Measurements from ENCODE around the gene LRRC56. TPM values are rescaled to one million over a fixed set of nuclear protein-coding genes. Genes with fewer than 3 reads are reported as not detected.

LRRC56 gene
- total and polyA plus RNA-seq, 2 of the 13 experiments (the other 11 are each of a cell fraction or from before 2014, with no cell fraction given) = 0.11 to 0.29 TPM

DNA sequence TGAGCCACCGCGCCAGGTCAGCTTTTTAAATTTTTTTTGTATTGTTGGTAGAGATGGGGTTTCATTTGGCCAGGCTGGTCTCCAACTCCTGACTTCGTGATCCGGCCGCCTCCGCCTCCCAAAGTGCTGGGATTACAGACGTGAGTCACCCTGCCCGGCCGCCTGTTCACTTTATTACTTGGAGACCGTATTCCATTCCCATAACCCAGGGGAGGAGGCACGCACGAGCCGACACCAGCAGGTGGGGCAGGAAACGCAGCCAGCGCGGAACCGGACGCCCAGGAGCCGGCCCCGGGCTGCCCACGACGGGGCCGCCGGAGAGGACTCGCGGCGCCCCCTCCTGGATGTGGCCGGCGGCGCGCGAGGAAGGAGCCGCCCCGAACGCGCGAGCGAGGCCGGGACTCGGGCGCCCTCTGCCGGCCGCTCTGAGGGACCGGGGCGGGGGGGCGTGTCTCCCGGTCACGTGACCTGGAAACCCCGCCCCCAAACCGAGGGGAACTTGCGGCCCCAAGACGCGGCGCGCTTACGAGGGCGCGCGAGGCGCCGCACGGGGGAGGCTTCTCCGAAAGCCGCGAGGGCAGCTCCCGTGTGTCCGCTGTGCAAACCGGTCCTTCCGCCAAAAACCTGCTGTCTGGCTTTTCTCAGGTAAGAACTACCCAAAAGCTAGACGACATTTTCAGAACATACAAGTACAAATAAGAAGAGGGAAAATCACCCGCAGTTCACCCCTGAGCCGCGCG is 18.7 kb upstream of the LRRC56 start (continued):
- TF ChIP-seq GABPB1 (CRISPR knock-in tag; IDR thresholded peaks at IDR 0.05) = peak; percentile 80
- TF ChIP-seq, protein P1, sequence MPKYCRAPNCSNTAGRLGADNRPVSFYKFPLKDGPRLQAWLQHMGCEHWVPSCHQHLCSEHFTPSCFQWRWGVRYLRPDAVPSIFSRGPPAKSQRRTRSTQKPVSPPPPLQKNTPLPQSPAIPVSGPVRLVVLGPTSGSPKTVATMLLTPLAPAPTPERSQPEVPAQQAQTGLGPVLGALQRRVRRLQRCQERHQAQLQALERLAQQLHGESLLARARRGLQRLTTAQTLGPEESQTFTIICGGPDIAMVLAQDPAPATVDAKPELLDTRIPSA (CRISPR knock-in tag; IDR thresholded peaks at IDR 0.05; ENCODE audit: borderline replicate concordance) = 0 out of 2 replicates have a peak, but pooled peaks have one; percentile 23
- TF ChIP-seq, protein P2, sequence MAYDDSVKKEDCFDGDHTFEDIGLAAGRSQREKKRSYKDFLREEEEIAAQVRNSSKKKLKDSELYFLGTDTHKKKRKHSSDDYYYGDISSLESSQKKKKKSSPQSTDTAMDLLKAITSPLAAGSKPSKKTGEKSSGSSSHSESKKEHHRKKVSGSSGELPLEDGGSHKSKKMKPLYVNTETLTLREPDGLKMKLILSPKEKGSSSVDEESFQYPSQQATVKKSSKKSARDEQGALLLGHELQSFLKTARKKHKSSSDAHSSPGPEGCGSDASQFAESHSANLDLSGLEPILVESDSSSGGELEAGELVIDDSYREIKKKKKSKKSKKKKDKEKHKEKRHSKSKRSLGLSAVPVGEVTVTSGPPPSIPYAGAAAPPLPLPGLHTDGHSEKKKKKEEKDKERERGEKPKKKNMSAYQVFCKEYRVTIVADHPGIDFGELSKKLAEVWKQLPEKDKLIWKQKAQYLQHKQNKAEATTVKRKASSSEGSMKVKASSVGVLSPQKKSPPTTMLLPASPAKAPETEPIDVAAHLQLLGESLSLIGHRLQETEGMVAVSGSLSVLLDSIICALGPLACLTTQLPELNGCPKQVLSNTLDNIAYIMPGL (CRISPR knock-in tag; IDR thresholded peaks at IDR 0.05; ENCODE audit: borderline replicate concordance in 1 of 2, low read depth in 1 of 2) = peak; percentile 89 to 94
- TF ChIP-seq AHR (CRISPR knock-in tag; IDR thresholded peaks at IDR 0.05) = peak; percentile 19; the same call in 1 of the 2 replicates
- peak; percentile 90 for TF ChIP-seq RAD51 (IDR thresholded peaks at IDR 0.05; ENCODE audit: borderline replicate concordance)
- TF ChIP-seq, protein P3, sequence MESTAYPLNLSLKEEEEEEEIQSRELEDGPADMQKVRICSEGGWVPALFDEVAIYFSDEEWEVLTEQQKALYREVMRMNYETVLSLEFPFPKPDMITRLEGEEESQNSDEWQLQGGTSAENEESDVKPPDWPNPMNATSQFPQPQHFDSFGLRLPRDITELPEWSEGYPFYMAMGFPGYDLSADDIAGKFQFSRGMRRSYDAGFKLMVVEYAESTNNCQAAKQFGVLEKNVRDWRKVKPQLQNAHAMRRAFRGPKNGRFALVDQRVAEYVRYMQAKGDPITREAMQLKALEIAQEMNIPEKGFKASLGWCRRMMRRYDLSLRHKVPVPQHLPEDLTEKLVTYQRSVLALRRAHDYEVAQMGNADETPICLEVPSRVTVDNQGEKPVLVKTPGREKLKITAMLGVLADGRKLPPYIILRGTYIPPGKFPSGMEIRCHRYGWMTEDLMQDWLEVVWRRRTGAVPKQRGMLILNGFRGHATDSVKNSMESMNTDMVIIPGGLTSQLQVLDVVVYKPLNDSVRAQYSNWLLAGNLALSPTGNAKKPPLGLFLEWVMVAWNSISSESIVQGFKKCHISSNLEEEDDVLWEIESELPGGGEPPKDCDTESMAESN (CRISPR knock-in tag; conservative IDR thresholded peaks at IDR 0.05) = peak; percentile 68; the same call in 1 of the 2 replicates
- TF ChIP-seq MATR3 (CRISPR knock-in tag; IDR thresholded peaks at IDR 0.05) = no peak
- TF ChIP-seq MIER3 (CRISPR knock-in tag; IDR thresholded peaks at IDR 0.05; ENCODE audit: borderline replicate concordance) = peak; percentile 22; the same call in 1 of the 2 replicates
- TF ChIP-seq, protein P4, sequence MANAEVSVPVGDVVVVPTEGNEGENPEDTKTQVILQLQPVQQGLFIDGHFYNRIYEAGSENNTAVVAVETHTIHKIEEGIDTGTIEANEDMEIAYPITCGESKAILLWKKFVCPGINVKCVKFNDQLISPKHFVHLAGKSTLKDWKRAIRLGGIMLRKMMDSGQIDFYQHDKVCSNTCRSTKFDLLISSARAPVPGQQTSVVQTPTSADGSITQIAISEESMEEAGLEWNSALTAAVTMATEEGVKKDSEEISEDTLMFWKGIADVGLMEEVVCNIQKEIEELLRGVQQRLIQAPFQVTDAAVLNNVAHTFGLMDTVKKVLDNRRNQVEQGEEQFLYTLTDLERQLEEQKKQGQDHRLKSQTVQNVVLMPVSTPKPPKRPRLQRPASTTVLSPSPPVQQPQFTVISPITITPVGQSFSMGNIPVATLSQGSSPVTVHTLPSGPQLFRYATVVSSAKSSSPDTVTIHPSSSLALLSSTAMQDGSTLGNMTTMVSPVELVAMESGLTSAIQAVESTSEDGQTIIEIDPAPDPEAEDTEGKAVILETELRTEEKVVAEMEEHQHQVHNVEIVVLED (CRISPR knock-in tag; IDR thresholded peaks at IDR 0.05; ENCODE audit: borderline replicate concordance) = peak; percentile 41; the same call in 1 of the 2 replicates
- 0 out of 2 replicates have a peak, but pooled peaks have one; percentile 76 for TF ChIP-seq DNMT1 (CRISPR knock-in tag; IDR thresholded peaks at IDR 0.05)
- TF ChIP-seq, protein P5, sequence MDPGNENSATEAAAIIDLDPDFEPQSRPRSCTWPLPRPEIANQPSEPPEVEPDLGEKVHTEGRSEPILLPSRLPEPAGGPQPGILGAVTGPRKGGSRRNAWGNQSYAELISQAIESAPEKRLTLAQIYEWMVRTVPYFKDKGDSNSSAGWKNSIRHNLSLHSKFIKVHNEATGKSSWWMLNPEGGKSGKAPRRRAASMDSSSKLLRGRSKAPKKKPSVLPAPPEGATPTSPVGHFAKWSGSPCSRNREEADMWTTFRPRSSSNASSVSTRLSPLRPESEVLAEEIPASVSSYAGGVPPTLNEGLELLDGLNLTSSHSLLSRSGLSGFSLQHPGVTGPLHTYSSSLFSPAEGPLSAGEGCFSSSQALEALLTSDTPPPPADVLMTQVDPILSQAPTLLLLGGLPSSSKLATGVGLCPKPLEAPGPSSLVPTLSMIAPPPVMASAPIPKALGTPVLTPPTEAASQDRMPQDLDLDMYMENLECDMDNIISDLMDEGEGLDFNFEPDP (CRISPR knock-in tag; conservative IDR thresholded peaks at IDR 0.05) = 0 out of 2 replicates have a peak, but pooled peaks have one; percentile 69
- peak; percentile 75 for TF ChIP-seq CBFB (CRISPR knock-in tag; IDR thresholded peaks at IDR 0.05)
- no peak for TF ChIP-seq ZNF878 (CRISPR knock-in tag; IDR thresholded peaks at IDR 0.05)
- TF ChIP-seq FOSL1 (CRISPR knock-in tag; IDR thresholded peaks at IDR 0.05; ENCODE audit: borderline replicate concordance) = no peak
- TF ChIP-seq ESRRA (CRISPR knock-in tag; IDR thresholded peaks at IDR 0.05; ENCODE audit: low read depth) = peak; percentile 62; the same call in 1 of the 2 replicates
- TF ChIP-seq ZNF629 (CRISPR knock-in tag; conservative IDR thresholded peaks at IDR 0.05) = no peak
- TF ChIP-seq, protein P6, sequence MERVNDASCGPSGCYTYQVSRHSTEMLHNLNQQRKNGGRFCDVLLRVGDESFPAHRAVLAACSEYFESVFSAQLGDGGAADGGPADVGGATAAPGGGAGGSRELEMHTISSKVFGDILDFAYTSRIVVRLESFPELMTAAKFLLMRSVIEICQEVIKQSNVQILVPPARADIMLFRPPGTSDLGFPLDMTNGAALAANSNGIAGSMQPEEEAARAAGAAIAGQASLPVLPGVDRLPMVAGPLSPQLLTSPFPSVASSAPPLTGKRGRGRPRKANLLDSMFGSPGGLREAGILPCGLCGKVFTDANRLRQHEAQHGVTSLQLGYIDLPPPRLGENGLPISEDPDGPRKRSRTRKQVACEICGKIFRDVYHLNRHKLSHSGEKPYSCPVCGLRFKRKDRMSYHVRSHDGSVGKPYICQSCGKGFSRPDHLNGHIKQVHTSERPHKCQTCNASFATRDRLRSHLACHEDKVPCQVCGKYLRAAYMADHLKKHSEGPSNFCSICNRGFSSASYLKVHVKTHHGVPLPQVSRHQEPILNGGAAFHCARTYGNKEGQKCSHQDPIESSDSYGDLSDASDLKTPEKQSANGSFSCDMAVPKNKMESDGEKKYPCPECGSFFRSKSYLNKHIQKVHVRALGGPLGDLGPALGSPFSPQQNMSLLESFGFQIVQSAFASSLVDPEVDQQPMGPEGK (CRISPR knock-in tag; IDR thresholded peaks at IDR 0.05) = peak; percentile 71; the same call in 1 of the 2 replicates
- no peak for TF ChIP-seq REXO4 (CRISPR knock-in tag; IDR thresholded peaks at IDR 0.05; ENCODE audit: borderline replicate concordance)
